ENCODE measurements around the gene NUDCD3. TPM values are rescaled to one million over a fixed set of nuclear protein-coding genes. Genes with fewer than 3 reads are reported as not detected.

The NUDCD3 gene
- total and polyA plus RNA-seq, 4 donors: 24.8 to 91.0 (median 52.4) TPM

- peaks cover 2 to 31% (median 24%) of the 10 kb centered on the region in 4 donors for H3K36me3 ChIP-seq (ENCODE audit: control insufficient read depth in 4 of 4, insufficient read depth in 4 of 4, low read length in 4 of 4)
- no peak overlapping the region for H3K4me3 ChIP-seq
- H3K27me3 ChIP-seq (ENCODE audit: control insufficient read depth in 3 of 3, insufficient read depth in 3 of 3, low read length in 2 of 3): no peaks in the 10 kb centered on the region
- H3K9me3 ChIP-seq (ENCODE audit: control insufficient read depth in 4 of 4, insufficient read depth in 3 of 4, low read length in 3 of 4): no peaks in the 10 kb centered on the region
- H3K4me1 ChIP-seq (ENCODE audit: control insufficient read depth in 5 of 5, insufficient read depth in 5 of 5, low read length in 5 of 5): peaks cover 0 to 9% (median 3%) of the 10 kb centered on the region in 5 donors
- no peak for TF ChIP-seq CTCF (IDR thresholded peaks at IDR 0.05; ENCODE audit: control extremely low read depth, extremely low read depth)
- no peak for DNase-seq
- WGBS, 2 donors: 86% methylated on average over 5 of the region's 5 CpGs
- no peak for ATAC-seq (ENCODE audit: insufficient read depth, low FRiP score)
- no peak overlapping the region for H3K9ac ChIP-seq (ENCODE audit: insufficient read depth in 1 of 2, low read length in 2 of 2)
- no peak overlapping the region for H3K27ac ChIP-seq (ENCODE audit: low read depth in 1 of 2, low read length in 1 of 2)
These were observed 14.1 kb downstream of the NUDCD3 start for GRCh38 chr7:44476313-44476712.

GRCh38 chr7:44473295-44473694, 17.2 kb downstream of the NUDCD3 start:
- Histone ChIP-seq H3K4me1 (ENCODE audit: control insufficient read depth in 5 of 5, insufficient read depth in 5 of 5, low read length in 5 of 5) (peaks cover 0 to 17% (median 5%) of the 10 kb centered on the region in 5 donors), H3K27ac (ENCODE audit: low read depth in 1 of 2, low read length in 1 of 2) (peak overlapping the region in 1 of 2 donors; percentile 23), H3K9ac (ENCODE audit: insufficient read depth in 1 of 2, low read length in 2 of 2) (no peak overlapping the region), H3K36me3 (ENCODE audit: control insufficient read depth in 4 of 4, insufficient read depth in 4 of 4, low read length in 4 of 4) (peaks cover 0 to 21% (median 14%) of the 10 kb centered on the region in 4 donors), H3K9me3 (ENCODE audit: control insufficient read depth in 4 of 4, insufficient read depth in 3 of 4, low read length in 3 of 4) (no peaks in the 10 kb centered on the region), H3K4me3 (no peak overlapping the region), H3K27me3 (ENCODE audit: control insufficient read depth in 3 of 3, insufficient read depth in 3 of 3, low read length in 2 of 3) (no peaks in the 10 kb centered on the region)
- no peak for TF ChIP-seq CTCF (IDR thresholded peaks at IDR 0.05; ENCODE audit: control extremely low read depth, extremely low read depth)
- 85 to 88% methylated on average over 3 of the region's 3 CpGs for WGBS, 2 donors
- ATAC-seq (ENCODE audit: insufficient read depth, low FRiP score) (no peak), DNase-seq (no peak)

- TF ChIP-seq CTCF (IDR thresholded peaks at IDR 0.05; ENCODE audit: control extremely low read depth, extremely low read depth): no peak
- Histone ChIP-seq H3K9me3 (ENCODE audit: control insufficient read depth in 4 of 4, insufficient read depth in 3 of 4, low read length in 3 of 4) (no peaks in the 10 kb centered on the region), H3K27ac (ENCODE audit: low read depth in 1 of 2, low read length in 1 of 2) (peak overlapping the region in 1 of 2 donors; percentile 23), H3K9ac (ENCODE audit: insufficient read depth in 1 of 2, low read length in 2 of 2) (no peak overlapping the region), H3K4me1 (ENCODE audit: control insufficient read depth in 5 of 5, insufficient read depth in 5 of 5, low read length in 5 of 5) (peaks cover 0 to 17% (median 5%) of the 10 kb centered on the region in 5 donors), H3K27me3 (ENCODE audit: control insufficient read depth in 3 of 3, insufficient read depth in 3 of 3, low read length in 2 of 3) (no peaks in the 10 kb centered on the region), H3K4me3 (no peak overlapping the region), H3K36me3 (ENCODE audit: control insufficient read depth in 4 of 4, insufficient read depth in 4 of 4, low read length in 4 of 4) (peaks cover 0 to 21% (median 13%) of the 10 kb centered on the region in 4 donors)
- ATAC-seq (ENCODE audit: insufficient read depth, low FRiP score): no peak
- no peak for DNase-seq
- WGBS, 2 donors: 67 to 76% methylated on average over 3 of the region's 3 CpGs
These were observed 17.6 kb downstream of the NUDCD3 start for GRCh38 chr7:44472843-44473242.

GRCh38 chr7:44471850-44472249, 18.6 kb downstream of the NUDCD3 start:
- ATAC-seq (ENCODE audit: insufficient read depth, low FRiP score) (no peak), DNase-seq (no peak)
- no peak for TF ChIP-seq CTCF (IDR thresholded peaks at IDR 0.05; ENCODE audit: control extremely low read depth, extremely low read depth)
- Histone ChIP-seq H3K4me1 (ENCODE audit: control insufficient read depth in 5 of 5, insufficient read depth in 5 of 5, low read length in 5 of 5) (peaks cover 0 to 15% (median 5%) of the 10 kb centered on the region in 5 donors), H3K27me3 (ENCODE audit: control insufficient read depth in 3 of 3, insufficient read depth in 3 of 3, low read length in 2 of 3) (no peaks in the 10 kb centered on the region), H3K9ac (ENCODE audit: insufficient read depth in 1 of 2, low read length in 2 of 2) (no peak overlapping the region), H3K9me3 (ENCODE audit: control insufficient read depth in 4 of 4, insufficient read depth in 3 of 4, low read length in 3 of 4) (no peaks in the 10 kb centered on the region), H3K4me3 (no peak overlapping the region), H3K27ac (ENCODE audit: low read depth in 1 of 2, low read length in 1 of 2) (no peak overlapping the region), H3K36me3 (ENCODE audit: control insufficient read depth in 4 of 4, insufficient read depth in 4 of 4, low read length in 4 of 4) (peaks cover 4 to 22% (median 12%) of the 10 kb centered on the region in 4 donors)
- WGBS, 2 donors: 77 to 79% methylated on average over 3 of the region's 3 CpGs

All from lung (tissue), 12 donors.